Measurements from ENCODE around the gene RALGAPA2.

DNA sequence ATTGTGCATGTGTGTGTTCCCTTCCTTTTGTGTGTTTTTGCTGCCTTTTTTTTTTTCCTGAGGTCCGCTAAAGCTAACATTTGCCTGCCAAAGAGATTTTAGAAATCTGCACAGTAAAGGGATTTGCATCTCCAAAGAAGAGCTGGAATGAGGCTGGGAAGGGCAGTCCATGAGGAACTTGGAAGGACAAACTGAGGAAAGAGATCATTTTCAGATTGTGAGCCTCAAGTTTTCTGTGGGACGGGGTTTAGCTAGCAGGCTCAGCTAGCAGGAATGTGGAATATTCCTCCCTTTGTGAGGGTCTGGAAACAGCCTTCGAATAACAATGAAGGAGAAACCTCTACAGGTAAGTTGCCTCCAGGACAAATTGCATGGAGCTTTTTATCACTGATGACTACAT lies 340.8 kb downstream of the RALGAPA2 start:
- TF ChIP-seq, protein P1, sequence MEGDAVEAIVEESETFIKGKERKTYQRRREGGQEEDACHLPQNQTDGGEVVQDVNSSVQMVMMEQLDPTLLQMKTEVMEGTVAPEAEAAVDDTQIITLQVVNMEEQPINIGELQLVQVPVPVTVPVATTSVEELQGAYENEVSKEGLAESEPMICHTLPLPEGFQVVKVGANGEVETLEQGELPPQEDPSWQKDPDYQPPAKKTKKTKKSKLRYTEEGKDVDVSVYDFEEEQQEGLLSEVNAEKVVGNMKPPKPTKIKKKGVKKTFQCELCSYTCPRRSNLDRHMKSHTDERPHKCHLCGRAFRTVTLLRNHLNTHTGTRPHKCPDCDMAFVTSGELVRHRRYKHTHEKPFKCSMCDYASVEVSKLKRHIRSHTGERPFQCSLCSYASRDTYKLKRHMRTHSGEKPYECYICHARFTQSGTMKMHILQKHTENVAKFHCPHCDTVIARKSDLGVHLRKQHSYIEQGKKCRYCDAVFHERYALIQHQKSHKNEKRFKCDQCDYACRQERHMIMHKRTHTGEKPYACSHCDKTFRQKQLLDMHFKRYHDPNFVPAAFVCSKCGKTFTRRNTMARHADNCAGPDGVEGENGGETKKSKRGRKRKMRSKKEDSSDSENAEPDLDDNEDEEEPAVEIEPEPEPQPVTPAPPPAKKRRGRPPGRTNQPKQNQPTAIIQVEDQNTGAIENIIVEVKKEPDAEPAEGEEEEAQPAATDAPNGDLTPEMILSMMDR (conservative IDR thresholded peaks at IDR 0.05; ENCODE audit: low read length): no peak
- no peak for TF ChIP-seq EZH2phosphoT487 (IDR thresholded peaks at IDR 0.05; ENCODE audit: borderline replicate concordance)
